Hematopoietic multipotent progenitor cell (in vitro differentiated cells): ENCODE results near the gene TMEM253. TPM values are rescaled to one million over a fixed set of nuclear protein-coding genes. Genes with fewer than 3 reads are reported as not detected.
A peak's percentile ranks its signal among the peaks of the same experiment; 100 is the strongest.

Source experiments
- DNase-seq, 3 donors: peaks; one replicate each; pipeline ENCODE4 v3.0.0-alpha.2; 2011 to 2015; ENCODE audit warnings: low read depth in 2 of 3, low spot score in 2 of 3
- total RNA-seq: library from RNA; depleted of rRNA; stranded (reverse); fragments of >200 nt; gene quantifications from one replicate; pipeline ENCODE4 v1.2.3, GENCODE V29; 2012

Gene TMEM253
- total RNA-seq, 1 donor, result not detected

DNA sequence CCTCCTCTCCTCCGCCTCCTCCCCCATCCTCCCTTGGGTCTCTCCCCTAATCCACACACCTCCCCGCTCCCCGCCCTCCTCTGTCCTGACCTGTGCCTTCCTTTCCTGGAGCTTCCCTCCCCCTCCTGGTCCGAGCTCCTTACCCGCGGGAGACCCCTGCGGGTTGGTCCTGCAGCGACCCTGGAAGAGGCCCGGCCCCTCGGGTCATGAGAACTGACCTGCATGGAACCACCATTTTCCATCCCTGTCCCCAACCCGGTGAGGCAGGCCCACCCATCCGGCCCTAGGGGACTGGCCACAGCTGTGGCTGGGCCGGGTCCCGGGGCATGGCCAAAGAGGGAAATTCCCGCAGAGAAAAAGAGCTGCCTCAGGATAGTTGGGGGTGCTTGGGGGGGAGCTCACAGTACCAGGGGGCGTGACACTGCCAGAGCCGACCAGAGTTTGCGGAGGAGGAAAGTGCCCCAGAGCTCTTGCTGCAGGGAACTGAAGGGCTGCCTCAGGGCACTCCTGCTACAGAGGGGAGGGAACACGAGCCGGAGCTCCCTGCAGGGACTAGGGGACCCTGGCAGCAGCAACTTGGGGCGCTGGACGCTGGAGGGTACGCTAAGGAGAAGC is 30.1 kb upstream of the TMEM253 start:
- no peak for DNase-seq

DNA sequence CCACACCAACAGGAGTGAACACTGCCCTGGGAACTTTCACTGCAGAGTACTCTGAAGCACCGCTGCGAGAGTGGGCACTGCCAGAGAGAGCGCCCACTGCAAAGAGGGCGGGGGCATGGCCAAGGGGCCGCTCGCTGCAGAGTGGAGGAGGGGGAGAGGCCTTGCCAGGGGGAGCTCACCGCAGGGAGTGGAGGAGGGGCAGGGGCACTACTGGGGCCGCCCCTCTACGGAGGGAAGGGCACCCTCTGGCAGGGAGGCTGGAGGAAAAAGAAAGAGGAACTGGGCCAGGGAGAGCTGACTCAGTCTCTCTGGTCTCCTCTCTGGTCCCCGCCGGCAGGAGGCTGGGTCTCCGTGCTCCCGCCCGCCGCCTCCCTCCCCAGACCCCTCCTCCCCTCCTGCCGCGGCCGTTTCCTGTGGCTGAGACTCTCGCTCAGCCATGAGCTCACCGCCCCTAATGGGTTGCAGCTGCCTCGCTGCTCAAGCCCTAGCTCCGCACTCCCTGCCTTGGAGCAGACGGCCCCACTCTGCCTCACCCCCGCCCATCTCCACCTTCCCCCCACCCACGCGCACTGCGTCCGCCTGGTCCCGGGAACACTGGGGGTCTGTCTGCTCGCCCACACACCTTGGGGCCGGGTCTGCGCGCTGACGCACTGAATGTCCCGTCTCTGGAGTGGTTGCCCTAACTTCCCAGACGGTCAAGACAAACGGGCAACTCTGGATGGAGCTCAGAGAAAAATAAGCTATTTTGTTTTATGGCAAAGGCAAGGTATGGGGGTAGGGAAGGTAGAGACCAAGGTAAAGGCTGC is 29.4 kb upstream of the TMEM253 start:
- DNase-seq, result peak in 2 of 3 donors; percentile 87 to 90

DNA sequence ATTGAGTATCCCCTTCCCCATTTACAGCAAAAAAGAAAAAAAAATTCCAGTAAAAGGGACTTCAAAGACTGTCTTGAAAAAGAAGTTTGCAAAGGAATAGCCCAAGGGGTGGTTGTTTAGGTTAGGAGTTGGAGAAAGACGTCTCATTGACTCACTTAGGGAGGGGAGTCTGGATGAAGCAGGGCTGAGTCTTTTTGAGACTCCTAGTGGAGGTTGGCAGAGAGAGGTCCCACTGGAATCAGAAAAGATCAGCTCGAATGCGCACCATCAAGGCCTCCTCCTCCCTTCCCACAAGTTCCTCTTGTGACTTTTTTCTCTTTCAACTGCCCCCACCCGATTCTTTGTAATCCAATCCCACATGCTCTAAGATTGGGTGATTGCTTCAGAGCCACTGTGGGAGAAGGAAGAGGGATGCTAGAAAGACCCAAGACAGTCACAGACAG is 28.8 kb upstream of the TMEM253 start:
- peak in 1 of 3 donors; percentile 37 for DNase-seq

DNA sequence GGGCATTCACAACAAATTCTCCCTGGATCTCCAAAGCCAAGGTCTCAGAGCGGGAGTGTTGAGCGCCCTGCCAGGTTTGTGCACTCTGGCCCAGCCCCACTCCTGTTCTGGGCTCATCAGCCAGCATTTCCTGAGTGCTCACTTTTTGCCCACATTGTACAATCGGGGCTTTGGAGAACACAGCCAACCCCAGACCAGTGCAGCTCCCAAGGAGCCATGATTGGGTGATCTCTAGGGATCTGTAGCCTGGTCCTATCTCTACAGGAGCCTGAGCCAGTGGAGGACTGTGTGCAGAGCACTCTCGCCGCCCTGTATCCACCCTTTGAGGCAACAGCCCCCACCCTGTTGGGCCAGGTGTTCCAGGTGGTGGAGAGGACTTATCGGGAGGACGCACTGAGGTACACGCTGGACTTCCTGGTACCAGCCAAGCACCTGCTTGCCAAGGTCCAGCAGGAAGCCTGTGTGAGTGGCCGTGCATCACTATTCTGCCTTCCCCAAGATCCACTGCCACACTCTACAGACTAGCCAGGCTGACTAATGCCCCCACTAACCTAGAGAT is 28.0 kb upstream of the TMEM253 start:
- DNase-seq, result no peak

DNA sequence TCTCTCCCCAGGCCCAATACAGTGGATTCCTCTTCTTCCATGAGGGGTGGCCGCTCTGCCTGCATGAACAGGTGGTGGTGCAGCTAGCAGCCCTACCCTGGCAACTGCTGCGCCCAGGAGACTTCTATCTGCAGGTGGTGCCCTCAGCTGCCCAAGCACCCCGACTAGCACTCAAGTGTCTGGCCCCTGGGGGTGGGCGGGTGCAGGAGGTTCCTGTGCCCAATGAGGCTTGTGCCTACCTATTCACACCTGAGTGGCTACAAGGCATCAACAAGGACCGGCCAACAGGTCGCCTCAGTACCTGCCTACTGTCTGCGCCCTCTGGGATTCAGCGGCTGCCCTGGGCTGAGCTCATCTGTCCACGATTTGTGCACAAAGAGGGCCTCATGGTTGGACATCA is 26.9 kb upstream of the TMEM253 start:
- DNase-seq, result no peak

DNA sequence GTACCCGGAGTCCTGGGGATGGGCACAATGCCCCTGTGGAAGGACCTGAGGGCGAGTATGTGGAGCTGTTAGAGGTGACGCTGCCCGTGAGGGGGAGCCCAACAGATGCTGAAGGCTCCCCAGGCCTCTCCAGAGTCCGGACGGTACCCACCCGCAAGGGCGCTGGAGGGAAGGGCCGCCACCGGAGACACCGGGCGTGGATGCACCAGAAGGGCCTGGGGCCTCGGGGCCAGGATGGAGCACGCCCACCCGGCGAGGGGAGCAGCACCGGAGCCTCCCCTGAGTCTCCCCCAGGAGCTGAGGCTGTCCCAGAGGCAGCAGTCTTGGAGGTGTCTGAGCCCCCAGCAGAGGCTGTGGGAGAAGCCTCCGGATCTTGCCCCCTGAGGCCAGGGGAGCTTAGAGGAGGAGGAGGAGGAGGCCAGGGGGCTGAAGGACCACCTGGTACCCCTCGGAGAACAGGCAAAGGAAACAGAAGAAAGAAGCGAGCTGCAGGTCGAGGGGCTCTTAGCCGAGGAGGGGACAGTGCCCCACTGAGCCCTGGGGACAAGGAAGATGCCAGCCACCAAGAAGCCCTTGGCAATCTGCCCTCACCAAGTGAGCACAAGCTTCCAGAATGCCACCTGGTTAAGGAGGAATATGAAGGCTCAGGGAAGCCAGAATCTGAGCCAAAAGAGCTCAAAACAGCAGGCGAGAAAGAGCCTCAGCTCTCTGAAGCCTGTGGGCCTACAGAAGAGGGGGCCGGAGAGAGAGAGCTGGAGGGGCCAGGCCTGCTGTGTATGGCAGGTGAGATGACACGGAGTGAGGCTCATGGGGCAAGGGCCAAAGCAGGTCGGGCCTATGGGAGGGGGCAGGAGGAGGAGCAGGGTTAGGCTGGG is 26.2 kb upstream of the TMEM253 start:
- no peak for DNase-seq

DNA sequence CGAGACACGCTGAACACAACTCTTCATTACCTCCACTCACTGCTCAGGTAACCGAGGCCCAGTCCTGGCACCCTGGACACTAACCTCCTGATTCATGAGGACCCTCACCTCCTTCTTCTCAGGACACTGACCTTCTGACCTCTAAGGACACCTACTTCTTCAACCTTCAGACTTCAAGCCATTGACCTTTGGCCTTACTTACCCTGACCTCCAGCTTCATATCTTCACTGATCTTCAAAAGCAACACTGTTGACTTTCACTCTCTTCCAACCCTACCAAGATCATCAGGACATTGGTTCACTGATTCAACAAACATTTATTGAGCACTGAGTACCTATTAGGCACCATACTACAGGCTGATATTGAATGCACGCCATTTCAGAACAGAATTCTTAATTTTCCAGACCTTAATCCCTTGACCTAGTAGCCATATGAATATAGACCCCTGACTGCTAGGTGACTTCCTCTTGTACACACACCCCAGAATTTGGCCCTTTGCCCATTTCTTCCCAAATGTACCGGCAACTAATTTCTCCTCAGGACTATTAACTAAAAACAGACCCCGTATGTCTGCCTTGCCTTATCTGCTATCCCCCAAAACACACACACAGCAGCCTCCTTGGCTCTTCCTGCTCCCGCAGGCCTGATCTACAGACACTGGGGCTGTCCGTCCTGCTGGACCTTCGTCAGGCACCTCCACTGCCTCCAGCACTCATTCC is 25.0 kb upstream of the TMEM253 start:
- DNase-seq, result no peak

DNA sequence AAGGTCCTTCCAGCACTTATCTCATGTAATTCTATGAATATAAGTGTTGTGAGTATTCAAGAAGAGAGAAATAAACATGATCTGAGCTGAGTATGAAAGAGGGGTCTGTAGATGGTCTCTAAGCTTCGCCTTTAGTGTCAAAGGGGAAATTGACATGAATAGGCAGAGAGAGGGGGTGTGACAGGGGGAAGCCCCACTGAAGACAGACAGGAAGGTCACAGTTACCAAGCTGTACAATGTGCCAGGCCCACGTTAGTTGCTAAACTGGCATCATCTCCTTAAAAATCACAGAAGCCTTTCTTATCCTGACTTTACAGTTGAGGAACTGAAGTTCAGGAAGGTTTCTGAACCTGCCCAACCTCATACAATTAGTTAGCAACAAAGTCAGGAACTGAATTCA is 23.2 kb upstream of the TMEM253 start:
- no peak for DNase-seq

DNA sequence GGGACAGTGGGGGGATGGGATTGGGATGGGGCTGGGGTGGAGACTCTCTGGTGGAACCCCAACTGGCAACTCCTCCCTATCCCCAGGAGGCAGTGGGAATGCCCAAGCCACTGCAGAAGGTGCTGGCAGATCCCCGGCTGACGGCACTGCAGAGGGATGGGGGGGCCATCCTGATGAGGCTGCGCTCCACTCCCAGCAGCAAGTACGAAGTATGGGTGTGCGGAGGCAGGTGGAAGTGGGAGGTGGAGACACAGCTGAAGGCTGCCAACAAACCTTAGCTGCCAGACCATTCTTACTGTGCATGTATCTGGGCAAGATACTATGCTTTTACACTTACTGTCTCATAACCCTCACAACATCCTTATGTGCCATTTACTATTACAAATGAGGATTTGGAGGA is 22.6 kb upstream of the TMEM253 start:
- DNase-seq, result no peak

DNA sequence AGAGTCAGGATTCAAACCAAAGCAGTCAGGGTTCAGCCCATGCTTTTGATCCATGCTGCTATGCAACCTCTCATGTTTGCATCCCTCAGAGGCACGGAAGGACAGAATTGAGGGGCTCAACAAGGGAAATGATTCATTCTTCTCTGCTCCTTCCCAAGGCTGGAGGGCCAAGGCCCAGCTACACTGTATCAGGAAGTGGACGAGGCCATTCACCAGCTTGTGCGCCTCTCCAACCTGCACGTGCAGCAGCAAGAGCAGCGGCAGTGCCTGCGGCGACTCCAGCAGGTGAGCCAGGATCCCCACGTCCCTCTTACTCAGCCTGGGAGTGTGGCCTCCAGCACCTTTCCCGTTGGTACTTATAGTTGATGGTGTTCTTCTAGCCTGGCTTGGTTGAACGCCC is 22.1 kb upstream of the TMEM253 start:
- no peak for DNase-seq

DNA sequence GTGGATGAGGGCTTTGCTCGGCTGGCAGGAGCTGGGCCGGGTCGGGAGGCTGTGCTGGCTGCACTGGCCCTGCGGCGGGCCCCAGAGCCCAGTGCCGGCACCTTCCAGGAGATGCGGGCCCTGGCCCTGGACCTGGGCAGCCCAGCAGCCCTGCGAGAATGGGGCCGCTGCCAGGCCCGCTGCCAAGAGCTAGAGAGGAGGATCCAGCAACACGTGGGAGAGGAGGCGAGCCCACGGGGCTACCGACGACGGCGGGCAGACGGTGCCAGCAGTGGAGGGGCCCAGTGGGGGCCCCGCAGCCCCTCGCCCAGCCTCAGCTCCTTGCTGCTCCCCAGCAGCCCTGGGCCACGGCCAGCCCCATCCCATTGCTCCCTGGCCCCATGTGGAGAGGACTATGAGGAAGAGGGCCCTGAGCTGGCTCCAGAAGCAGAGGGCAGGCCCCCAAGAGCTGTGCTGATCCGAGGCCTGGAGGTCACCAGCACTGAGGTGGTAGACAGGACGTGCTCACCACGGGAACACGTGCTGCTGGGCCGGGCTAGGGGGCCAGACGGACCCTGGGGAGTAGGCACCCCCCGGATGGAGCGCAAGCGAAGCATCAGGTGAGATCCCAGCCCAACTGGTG is 19.2 kb upstream of the TMEM253 start:
- DNase-seq, result no peak

DNA sequence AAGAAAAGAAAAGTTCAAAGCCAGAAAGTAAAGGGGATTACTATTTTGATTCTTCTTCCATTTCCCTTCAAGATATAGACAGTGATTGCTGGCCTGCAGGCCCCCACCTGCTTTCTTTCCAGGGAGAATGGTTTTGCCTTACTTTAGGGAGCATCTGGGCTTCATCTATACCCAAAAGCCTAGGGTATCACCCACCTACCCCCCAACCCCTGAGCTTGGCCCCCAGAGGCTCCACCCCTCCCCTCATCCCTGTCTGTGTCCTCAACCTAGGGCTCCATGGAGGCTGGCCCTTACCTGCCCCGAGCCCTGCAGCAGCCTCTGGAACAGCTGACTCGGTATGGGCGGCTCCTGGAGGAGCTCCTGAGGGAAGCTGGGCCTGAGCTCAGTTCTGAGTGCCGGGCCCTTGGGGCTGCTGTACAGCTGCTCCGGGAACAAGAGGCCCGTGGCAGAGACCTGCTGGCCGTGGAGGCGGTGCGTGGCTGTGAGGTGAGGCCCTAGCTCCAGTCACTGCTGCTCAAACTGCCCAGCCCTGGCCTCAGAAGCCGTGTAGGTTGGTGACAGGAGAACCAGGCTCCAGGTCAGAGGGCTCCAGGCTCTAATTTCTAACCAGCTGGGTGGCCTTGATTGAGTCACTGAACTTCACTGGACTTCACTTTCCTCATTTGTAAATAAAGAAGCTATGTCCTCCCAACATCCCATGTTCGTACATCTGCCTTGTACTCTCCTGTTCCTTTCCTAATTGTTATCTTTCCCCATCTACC is 17.1 kb upstream of the TMEM253 start:
- DNase-seq, result no peak

DNA sequence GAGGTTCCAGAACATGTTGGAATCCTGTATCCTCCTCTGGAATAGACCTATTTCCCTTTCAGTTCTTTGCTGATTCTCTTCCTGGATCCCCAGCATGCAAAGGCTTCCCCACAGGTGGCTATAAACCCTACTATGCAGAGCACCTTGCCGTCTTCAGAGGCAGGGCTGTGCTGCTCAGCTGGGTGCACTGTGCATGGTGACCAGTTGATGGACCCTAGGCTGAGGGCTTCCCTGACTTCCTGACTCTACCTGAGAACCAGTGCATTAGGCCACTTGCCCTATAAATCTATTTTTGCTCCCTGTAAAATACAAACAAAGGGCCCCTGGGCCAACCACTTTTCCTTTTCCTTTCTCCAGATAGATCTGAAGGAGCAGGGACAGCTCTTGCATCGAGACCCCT is 16.5 kb upstream of the TMEM253 start:
- DNase-seq, result no peak

DNA sequence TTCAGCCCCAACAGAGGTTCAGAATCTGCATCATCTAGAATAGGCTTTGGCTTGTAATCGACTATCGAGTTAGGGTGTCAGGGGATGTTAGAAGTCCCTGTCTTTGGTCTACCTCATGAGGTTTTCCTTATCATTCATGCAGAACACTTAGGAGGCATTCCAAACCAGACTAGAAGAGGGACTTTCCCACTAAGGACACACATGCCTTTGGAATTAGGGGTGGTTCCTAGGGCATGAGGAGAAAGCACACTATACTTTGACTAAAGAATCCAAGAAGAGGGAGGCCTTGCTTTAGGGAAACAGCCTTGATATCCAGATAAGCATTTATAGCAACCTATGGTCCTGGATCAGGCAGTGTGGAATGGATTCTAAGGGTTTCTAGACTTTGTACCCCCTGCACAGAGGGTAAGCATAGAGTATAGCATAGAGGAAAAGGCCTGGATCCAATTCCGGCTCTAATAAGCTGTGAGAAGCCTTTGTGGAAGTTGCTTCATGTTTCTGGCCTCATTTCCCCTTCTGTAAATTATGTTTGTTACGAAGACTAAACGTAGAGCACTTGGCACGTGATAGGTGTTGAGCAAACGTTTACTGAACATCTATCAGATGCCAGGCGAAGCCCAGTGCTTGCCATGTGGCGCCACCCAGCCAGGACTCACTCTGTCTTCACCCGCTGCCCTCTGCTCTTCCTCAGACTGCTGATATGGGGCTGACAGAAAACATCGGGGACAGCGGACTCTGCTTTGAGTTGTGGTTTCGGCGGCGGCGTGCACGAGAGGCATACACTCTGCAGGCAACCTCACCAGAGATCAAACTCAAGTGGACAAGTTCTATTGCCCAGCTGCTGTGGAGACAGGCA is 15.6 kb upstream of the TMEM253 start:
- no peak for DNase-seq

DNA sequence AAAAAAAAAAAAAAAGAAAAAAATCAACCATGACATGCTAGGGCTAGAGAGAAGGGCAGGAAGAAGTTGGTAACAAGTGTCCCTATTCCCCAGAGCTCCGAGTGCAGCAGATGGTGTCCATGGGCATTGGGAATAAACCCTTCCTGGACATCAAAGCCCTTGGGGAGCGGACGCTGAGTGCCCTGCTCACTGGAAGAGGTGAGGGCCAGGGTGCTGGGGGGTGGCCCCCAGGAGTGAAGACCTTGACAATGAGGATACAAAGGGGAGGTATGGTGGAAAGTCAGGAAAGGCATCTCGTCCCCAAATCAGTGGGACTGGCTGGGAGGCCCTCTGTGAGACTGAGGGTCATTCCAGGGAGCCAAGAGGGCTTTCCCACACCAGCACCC is 14.0 kb upstream of the TMEM253 start:
- no peak for DNase-seq

DNA sequence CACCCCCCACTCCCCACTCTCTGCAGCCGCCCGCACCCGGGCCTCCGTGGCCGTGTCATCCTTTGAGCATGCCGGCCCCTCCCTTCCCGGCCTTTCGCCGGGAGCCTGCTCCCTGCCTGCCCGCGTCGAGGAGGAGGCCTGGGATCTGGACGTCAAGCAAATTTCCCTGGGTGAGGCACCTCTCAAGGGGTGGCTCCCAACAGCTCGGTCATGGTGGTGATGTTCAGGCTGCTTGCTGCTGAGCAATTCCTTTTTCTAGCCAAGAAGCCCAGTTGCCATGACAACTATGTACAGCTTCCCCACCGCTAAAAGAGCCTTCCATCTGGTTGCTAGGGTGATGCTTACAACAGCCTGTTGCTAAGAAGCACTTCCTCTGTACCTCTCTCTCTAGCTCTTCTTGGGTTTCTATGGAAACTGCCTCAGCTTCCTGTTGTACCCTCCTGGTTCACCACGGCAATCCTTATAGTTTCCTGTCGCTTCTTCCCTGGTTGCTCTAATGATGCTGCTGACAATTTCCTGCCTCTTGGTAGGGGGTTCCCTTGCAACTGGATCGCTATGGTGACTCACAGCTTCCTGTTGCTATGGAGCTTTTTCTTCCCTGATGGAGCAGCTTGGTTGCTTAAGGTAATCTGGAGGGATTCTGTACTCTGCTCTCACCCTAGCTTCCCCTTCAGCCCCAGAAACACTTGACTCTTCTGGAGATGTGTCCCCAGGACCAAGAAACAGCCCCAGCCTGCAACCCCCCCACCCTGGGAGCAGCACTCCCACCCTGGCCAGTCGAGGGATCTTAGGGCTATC is 13.4 kb upstream of the TMEM253 start:
- peak; percentile 76 to 96 (median 95) for DNase-seq

DNA sequence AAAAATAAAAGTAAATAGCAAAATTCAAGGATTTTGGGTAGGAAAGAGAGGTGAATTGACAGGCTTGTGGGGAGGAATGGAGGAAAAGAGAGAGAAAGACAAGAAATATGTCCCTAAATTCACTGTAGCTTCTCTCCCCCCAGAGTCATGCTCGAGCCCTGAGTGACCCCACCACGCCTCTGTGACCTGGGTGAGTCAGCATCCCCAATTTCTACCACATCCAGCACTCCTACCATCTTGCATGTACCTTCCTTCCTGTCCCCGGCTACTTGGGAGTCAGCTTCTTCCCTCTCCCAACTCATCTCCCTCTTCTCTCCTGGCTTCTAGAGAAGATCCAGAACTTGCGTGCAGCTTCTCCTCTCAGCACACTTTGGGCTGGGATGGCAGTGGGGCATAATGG is 12.2 kb upstream of the TMEM253 start:
- DNase-seq, result no peak

DNA sequence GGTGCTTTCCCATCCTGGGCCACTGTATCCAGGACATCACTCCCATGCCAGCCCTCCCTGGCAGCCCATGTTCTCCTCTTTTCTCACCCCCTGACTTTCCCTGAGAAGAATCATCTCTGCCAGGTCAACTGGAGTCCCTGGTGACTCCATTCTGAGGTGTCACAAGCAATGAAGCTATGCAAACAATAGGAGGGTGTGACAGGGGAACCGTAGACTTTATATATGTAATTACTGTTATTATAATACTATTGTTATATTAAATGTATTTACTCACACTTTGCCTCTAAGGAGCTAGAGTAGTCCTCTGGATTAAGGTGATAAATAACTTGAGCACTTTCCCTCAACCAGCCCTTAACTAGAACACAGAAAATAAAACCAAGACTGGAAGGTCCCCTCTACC is 11.6 kb upstream of the TMEM253 start:
- no peak for DNase-seq
